ENCODE data around the gene HSPA2.

- TF ChIP-seq CTCF (IDR thresholded peaks at IDR 0.05) = no peak
- no peak for TF ChIP-seq POLR2AphosphoS5 (IDR thresholded peaks at IDR 0.05)
- no peak for TF ChIP-seq POLR2A (IDR thresholded peaks at IDR 0.05)
Observed at GRCh38 chr14:64495252-64495651, 45.3 kb upstream of the HSPA2 start.

Data from suprapubic skin (tissue), 4 donors.